Fibroblast of the aortic adventitia (primary cell): ENCODE data around the gene CCN2. TPM values are rescaled to one million over a fixed set of nuclear protein-coding genes. Genes with fewer than 3 reads are reported as not detected.
A peak's percentile ranks its signal among the peaks of the same experiment; 100 is the strongest.

Experiments
- DNase-seq: peaks from one replicate; pipeline ENCODE4 v3.0.0-alpha.2; 2010; ENCODE audit warnings: low read depth
- H3K4me3 ChIP-seq: 2 replicates; pipeline ENCODE4 v1.5.1; 2011; ENCODE audit warnings: low read depth, mild to moderate bottlenecking, control low read depth, low read length, moderate library complexity
- total RNA-seq: library from RNA; depleted of rRNA; stranded (reverse); fragments of >200 nt; gene quantifications from 2 replicates; pipeline ENCODE4 v1.2.3, GENCODE V29; 2012; ENCODE audit warnings: low replicate concordance
- TF ChIP-seq, protein P1 (sequence below): IDR thresholded peaks from 2 replicates; pipeline ENCODE4 v1.5.1; 2011; ENCODE audit warnings: mild to moderate bottlenecking, low read length, control low read depth, inconsistent platforms; ENCODE audit not compliant: insufficient read depth

Gene CCN2
- total RNA-seq, 1 donor, result 118 TPM

GRCh38 chr6:131946404-131946991, 4.7 kb downstream of the CCN2 start:
- TF ChIP-seq, protein P1, sequence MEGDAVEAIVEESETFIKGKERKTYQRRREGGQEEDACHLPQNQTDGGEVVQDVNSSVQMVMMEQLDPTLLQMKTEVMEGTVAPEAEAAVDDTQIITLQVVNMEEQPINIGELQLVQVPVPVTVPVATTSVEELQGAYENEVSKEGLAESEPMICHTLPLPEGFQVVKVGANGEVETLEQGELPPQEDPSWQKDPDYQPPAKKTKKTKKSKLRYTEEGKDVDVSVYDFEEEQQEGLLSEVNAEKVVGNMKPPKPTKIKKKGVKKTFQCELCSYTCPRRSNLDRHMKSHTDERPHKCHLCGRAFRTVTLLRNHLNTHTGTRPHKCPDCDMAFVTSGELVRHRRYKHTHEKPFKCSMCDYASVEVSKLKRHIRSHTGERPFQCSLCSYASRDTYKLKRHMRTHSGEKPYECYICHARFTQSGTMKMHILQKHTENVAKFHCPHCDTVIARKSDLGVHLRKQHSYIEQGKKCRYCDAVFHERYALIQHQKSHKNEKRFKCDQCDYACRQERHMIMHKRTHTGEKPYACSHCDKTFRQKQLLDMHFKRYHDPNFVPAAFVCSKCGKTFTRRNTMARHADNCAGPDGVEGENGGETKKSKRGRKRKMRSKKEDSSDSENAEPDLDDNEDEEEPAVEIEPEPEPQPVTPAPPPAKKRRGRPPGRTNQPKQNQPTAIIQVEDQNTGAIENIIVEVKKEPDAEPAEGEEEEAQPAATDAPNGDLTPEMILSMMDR, result no peak
- no peak overlapping the region for H3K4me3 ChIP-seq
- DNase-seq, result peak; percentile 81

DNA sequence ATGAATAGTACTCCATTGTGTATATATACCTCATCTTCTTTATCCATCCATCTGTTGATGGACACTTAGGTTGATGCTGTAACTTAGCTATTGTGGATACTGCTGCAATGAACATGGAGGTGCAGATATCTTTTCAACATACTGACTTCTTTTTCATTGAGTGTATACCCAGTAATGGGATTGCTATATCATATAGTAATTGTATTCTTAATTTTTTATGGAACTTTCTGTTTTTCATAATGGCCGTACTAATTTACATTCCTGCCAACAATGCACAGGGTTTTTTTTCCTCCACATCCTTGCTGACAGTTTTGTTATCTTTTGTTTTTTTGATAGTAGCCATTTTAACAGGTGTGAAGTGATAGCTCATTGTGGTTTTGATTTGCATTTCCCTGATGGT, 5.2 kb downstream of the CCN2 start:
- no peak overlapping the region for H3K4me3 ChIP-seq
- TF ChIP-seq, protein P1, result no peak
- DNase-seq, result peak; percentile 56

DNA sequence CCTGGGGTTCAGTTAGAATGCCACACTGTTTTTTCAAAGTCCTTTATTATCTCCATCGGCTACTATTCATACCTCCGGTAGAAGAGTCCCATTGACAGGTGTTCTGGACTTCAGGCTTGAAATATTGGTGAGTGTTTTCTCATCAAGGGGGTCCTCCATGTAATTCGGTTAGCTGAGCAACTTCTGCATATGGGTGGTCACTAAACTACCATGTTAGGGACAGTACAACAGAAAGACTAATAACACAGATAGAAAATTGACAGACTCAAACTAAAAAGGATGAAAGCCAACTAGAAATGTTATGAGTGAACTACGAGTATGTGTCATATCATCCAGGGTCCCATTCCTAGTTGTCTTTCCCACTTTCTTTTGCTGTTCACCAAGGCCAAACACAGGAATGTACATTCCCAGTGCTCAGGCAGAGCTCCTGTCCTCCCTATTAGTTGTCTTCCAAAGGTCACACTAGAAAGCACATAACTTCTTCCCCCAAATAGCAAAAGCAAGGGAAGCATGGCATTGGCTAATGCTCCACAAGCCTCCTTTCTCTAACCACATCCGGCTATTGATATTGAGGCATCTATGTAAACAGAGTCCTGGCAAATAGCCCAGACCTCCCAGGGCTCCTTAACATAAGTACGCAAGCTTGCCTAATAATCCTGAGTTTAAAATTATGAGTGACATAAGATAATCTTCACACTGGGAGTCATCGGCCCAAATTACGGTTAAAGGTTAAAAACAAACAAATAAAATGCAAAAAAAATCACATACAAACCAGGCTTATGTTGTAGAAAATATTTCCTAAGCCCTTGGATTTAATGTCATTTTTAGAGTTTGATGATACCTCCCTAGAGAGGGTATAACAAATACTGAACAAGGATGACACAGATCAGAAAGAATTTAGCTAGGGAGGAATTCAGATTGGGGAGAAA, 13.2 kb downstream of the CCN2 start:
- H3K4me3 ChIP-seq, result no peak overlapping the region
- peak; percentile 65 for DNase-seq
- TF ChIP-seq, protein P1, result no peak

DNA sequence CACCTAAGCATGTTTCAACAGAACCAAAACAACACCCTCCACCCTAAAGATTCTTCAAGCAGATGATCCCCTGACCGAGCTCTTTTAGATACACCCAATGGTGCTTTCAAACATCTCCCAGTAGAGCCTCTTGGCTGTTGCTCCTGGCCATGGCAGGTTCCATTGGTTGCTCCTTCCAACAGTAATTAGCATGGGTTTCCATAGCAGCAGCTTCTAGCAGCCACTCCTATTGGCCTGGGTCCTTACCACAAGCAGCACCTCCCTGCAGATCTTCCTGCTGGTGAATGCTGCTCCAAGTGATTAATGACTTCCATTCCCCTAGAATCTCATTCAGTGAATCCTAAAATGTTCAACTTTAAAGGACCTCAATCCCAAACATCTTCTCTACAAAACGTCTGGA, 13.9 kb downstream of the CCN2 start:
- DNase-seq, result peak; percentile 90
- H3K4me3 ChIP-seq, result no peak overlapping the region

DNA sequence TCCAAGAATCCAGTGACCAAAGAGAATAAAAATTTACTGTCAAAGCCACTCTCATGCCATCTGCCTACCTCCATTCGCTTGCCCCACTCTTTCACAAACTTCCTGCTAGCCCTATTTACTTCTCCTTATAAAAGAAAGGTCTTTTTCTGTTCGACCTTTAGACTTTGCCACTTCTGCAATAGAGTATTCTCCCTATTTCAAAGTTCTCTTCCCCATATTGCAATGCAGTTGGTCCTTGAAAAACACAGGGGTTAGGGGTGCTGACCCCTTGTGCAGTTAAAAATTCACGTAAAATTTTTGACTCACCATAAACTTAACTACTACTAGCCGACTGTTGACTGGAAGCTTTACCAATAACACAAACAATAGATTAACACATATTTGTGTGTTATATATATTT, 15.0 kb downstream of the CCN2 start:
- no peak overlapping the region for H3K4me3 ChIP-seq
- TF ChIP-seq, protein P1, result no peak
- DNase-seq, result no peak

More for the DNA sequence above, 13.9 kb downstream of the CCN2 start:
- TF ChIP-seq, protein P1, result no peak

DNA sequence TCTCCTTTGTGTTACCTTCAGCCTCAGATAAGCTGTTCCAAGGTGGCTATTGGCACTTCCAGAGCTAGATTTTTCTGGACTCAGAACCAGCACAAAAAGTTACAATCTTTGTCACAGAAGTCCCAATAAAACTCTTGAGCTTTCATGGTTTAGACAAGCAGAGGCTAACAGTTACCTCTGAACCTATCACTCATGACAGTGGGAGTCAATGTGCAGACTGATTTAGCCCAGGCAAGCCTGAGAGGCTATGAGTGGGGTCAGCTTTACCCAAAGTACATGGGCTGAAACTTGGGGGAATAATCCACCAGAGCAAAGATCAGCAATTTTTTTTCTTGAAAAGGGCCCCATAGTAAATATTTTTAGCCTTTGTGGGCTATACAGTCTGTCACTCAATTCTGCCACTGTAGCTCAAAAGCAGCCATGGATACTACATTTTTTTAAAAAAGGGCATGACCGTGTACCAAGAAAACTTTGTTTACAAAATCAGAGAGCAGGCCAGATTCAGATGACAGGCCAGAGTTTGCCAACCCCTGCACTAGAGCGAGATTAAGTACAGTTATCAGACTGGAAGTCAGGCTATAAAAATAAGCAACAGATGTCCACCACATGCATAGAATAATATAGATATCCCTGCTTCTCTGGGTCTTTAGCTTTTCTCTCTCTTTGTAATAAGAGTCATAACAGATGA, 20.0 kb downstream of the CCN2 start:
- TF ChIP-seq, protein P1, result no peak
- no peak overlapping the region for H3K4me3 ChIP-seq
- DNase-seq, result peak; percentile 72
